Spleen (tissue), 7 donors: Measurements from ENCODE around the gene HOOK1.

ENCODE experiments used
- POLR2AphosphoS5 ChIP-seq, 3 donors: sonication (generic); formaldehyde crosslinking; IDR thresholded peaks; one replicate each; pipeline ENCODE4 v1.5.1; 2017; ENCODE audit warnings: antibody characterized with exemption in 3 of 3
- TF ChIP-seq, protein P1 (sequence below), 11 experiments: fragments of 200-600 bp in 7 of 11; fragments of 450-650 bp in 4 of 11; sonication (generic) in 4 of 11; IDR thresholded peaks in 8 of 11; conservative IDR thresholded peaks in 3 of 11; 1 replicate in 7 of 11; 2 replicates in 4 of 11; pipeline versions ENCODE4 v1.4.0 to v1.8.0; 2016 to 2021; ENCODE audit warnings: antibody characterized with exemption in 11 of 11, inconsistent platforms in 4 of 11, mild to moderate bottlenecking in 1 of 11
- donor health status: DM: no; HTN: no; CAD: no; lungs with moderate emphysema.
- donor health status: DM: no; HTN: no; CAD: no.
- donor health status: DM: no; HTN: no; CAD: no.

DNA sequence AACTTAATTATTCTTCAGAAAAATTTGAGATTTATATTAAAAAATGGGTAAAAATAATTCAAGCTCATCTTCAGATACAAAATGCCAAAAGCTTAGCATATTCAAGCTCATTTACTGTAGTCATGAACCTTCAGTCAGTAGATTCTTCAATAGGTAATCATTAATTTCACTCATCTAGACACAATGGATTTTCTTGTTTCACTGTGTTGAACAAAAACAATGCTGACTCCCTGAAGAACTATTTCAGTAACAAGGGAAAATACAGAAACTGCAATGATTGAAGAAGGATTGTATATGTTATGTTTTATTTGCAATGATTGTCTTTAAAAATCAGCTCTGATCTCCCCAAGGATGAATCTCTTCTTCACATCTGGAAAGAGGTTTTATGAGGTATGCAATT is 9.2 kb upstream of the HOOK1 start:
- TF ChIP-seq, protein P1, sequence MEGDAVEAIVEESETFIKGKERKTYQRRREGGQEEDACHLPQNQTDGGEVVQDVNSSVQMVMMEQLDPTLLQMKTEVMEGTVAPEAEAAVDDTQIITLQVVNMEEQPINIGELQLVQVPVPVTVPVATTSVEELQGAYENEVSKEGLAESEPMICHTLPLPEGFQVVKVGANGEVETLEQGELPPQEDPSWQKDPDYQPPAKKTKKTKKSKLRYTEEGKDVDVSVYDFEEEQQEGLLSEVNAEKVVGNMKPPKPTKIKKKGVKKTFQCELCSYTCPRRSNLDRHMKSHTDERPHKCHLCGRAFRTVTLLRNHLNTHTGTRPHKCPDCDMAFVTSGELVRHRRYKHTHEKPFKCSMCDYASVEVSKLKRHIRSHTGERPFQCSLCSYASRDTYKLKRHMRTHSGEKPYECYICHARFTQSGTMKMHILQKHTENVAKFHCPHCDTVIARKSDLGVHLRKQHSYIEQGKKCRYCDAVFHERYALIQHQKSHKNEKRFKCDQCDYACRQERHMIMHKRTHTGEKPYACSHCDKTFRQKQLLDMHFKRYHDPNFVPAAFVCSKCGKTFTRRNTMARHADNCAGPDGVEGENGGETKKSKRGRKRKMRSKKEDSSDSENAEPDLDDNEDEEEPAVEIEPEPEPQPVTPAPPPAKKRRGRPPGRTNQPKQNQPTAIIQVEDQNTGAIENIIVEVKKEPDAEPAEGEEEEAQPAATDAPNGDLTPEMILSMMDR (IDR thresholded peaks at IDR 0.05 in 8 of 11, conservative IDR thresholded peaks at IDR 0.05 in 3 of 11), result no peak
- TF ChIP-seq POLR2AphosphoS5 (IDR thresholded peaks at IDR 0.05), result no peak
